ENCODE data around the gene COL4A1.

COL4A1 gene

DNA sequence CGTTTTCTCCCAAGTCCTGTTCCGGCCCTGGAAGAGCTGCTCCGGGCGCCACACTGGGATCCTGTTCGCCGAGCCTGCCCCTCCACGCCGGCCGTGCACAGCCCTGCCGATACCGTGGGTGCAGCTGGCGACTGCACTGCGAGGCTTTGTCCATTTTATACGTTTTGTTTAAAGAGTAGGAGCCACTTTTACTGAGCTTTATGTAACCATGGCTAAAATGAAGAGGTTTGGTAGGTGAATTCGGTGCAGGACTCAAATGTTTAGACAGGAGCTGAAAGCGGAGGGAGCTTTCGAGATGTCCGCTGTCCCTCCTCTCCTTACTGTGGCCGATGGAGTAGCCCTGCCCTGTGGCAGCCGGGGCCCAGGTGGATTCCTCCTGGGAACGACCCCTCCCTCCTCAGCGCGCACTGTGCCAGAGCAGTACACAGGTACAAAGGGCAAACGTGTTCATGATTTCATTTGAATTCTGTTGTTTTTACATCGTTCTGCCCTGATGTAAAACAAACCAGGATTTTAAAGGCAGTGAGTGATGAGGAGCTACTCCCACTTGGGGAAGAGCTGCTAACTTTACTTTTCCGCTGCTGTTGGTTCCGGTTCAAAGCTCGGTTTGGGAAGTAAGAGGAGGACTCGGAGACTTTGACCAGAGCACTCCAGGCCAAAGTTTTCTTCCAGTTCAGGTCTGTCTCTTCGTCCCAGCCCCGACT, 1.9 kb upstream of the COL4A1 start:
- Histone ChIP-seq H3K79me2 (ENCODE audit: insufficient read depth, low read length) (no peaks in the 10 kb centered on the region), H3K27ac (ENCODE audit: low read depth, low read length, poor library complexity, severe bottlenecking) (no peak overlapping the region), H3K4me2 (ENCODE audit: low read length) (no peak overlapping the region), H3K9ac (ENCODE audit: low read length) (no peak overlapping the region), H4K20me1 (ENCODE audit: insufficient read depth, low read length) (no peaks in the 10 kb centered on the region), H2AFZ (ENCODE audit: low read length) (no peak overlapping the region), H3K27me3 (ENCODE audit: insufficient read depth, low read length) (peaks cover 11% of the 10 kb centered on the region; the same call in 1 of the 2 replicates), H3K4me1 (ENCODE audit: insufficient read depth, low read length, severe bottlenecking) (no peaks in the 10 kb centered on the region), H3K4me3 (ENCODE audit: low read depth, low read length, poor library complexity, severe bottlenecking) (no peak overlapping the region), H3K9me3 (ENCODE audit: low read length) (no peaks in the 10 kb centered on the region), H3F3A (ENCODE audit: insufficient read depth, low read length) (no peaks in the 10 kb centered on the region), H3K36me3 (ENCODE audit: insufficient read depth, low read length) (no peaks in the 10 kb centered on the region), H3K9me2 (ENCODE audit: low read depth, low read length) (no peaks in the 10 kb centered on the region)
- TF ChIP-seq EZH2 (IDR thresholded peaks at IDR 0.05; ENCODE audit: borderline replicate concordance, low read length) = no peak
- TF ChIP-seq CTCF (IDR thresholded peaks at IDR 0.05; ENCODE audit: low read length) = no peak

DNA sequence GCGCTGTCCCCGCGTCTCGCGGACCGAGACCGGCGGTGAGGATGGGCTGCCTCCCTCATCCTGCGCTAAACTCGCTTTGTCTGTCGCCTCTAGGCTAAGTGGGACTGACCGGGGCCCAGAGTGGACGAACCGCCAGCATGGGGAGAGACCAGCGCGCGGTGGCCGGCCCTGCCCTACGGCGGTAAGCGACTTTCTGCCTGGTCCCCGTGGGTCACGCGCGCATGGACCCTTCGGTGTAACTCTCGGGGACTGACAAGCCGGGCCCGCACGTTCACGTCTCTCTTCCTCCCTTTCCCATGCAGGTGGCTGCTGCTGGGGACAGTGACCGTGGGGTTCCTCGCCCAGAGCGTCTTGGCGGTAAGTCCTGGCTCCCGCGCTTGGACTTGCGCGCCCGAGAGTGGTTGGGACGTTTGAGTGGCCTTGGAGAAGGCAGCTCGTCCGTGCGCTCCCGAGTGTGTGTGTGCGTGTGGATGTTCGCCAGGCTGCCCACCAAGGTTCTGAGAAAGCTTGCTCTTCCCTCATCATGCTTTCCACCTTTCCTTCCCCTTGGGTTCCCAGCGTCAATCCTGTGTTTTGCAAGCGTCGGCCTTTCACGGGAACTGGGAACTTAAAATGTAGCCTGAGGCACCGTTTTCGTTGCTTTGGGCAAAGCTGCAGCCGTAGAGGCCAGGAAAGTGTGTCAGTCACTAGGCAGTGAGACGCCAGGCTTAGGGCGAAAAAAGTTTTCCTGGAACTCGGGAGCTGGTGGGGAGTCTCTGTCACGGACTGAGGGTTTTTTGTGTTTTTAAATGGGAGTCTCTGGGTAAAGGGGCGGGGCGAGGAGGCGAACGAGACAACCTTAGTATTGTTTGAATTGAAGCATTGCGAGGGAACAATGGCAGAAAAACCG, 1.1 kb upstream of the COL4A1 start:
- Histone ChIP-seq H3K36me3 (ENCODE audit: insufficient read depth, low read length) (no peaks in the 10 kb centered on the region), H3F3A (ENCODE audit: insufficient read depth, low read length) (no peaks in the 10 kb centered on the region), H4K20me1 (ENCODE audit: insufficient read depth, low read length) (no peaks in the 10 kb centered on the region), H3K79me2 (ENCODE audit: insufficient read depth, low read length) (no peaks in the 10 kb centered on the region), H2AFZ (ENCODE audit: low read length) (no peak overlapping the region), H3K27me3 (ENCODE audit: insufficient read depth, low read length) (peaks cover 11% of the 10 kb centered on the region; the same call in 1 of the 2 replicates), H3K9me2 (ENCODE audit: low read depth, low read length) (no peaks in the 10 kb centered on the region), H3K4me2 (ENCODE audit: low read length) (no peak overlapping the region), H3K4me3 (ENCODE audit: low read depth, low read length, poor library complexity, severe bottlenecking) (no peak overlapping the region), H3K4me1 (ENCODE audit: insufficient read depth, low read length, severe bottlenecking) (no peaks in the 10 kb centered on the region), H3K9ac (ENCODE audit: low read length) (no peak overlapping the region), H3K9me3 (ENCODE audit: low read length) (no peaks in the 10 kb centered on the region), H3K27ac (ENCODE audit: low read depth, low read length, poor library complexity, severe bottlenecking) (no peak overlapping the region)
- no peak for TF ChIP-seq CTCF (IDR thresholded peaks at IDR 0.05; ENCODE audit: low read length)
- no peak for TF ChIP-seq EZH2 (IDR thresholded peaks at IDR 0.05; ENCODE audit: borderline replicate concordance, low read length)

- H3K79me2 ChIP-seq (ENCODE audit: insufficient read depth, low read length) = no peaks in the 10 kb centered on the region
- H3K4me1 ChIP-seq (ENCODE audit: insufficient read depth, low read length, severe bottlenecking) = no peaks in the 10 kb centered on the region
- no peaks in the 10 kb centered on the region for H3F3A ChIP-seq (ENCODE audit: insufficient read depth, low read length)
- no peak overlapping the region for H3K4me2 ChIP-seq (ENCODE audit: low read length)
- H3K9me2 ChIP-seq (ENCODE audit: low read depth, low read length) = no peaks in the 10 kb centered on the region
- no peaks in the 10 kb centered on the region for H4K20me1 ChIP-seq (ENCODE audit: insufficient read depth, low read length)
- H3K4me3 ChIP-seq (ENCODE audit: low read depth, low read length, poor library complexity, severe bottlenecking) = no peak overlapping the region
- no peaks in the 10 kb centered on the region for H3K9me3 ChIP-seq (ENCODE audit: low read length)
- no peak for TF ChIP-seq EZH2 (IDR thresholded peaks at IDR 0.05; ENCODE audit: borderline replicate concordance, low read length)
- TF ChIP-seq CTCF (IDR thresholded peaks at IDR 0.05; ENCODE audit: low read length) = no peak
- no peak overlapping the region for H3K27ac ChIP-seq (ENCODE audit: low read depth, low read length, poor library complexity, severe bottlenecking)
- no peak overlapping the region for H3K9ac ChIP-seq (ENCODE audit: low read length)
- H3K27me3 ChIP-seq (ENCODE audit: insufficient read depth, low read length) = peaks cover 6% of the 10 kb centered on the region
- no peak overlapping the region for H2AFZ ChIP-seq (ENCODE audit: low read length)
- no peaks in the 10 kb centered on the region for H3K36me3 ChIP-seq (ENCODE audit: insufficient read depth, low read length)
Observed at GRCh38 chr13:110306340-110306959, 507 bp downstream of the COL4A1 start.

Data from OCI-LY1 (cell line).